HepG2 (cell line): ENCODE data around the gene ITGAE. TPM values are rescaled to one million over a fixed set of nuclear protein-coding genes. Genes with fewer than 3 reads are reported as not detected.
A peak's percentile ranks its signal among the peaks of the same experiment; 100 is the strongest.

ENCODE experiments used
- FOXP1 ChIP-seq, 2 experiments: fragments of 450-650 bp in 1 of 2; IDR thresholded peaks; 2 replicates each; pipeline ENCODE4 v1.6.1; 2017 to 2018; ENCODE audit warnings: antibody characterized with exemption in 1 of 2
- GATAD2A ChIP-seq: IDR thresholded peaks from 2 replicates; pipeline ENCODE4 v1.6.1; 2016
- IKZF1 ChIP-seq: fragments of 450-650 bp; IDR thresholded peaks from 2 replicates; pipeline ENCODE4 v1.7.1; 2016
- KAT7 ChIP-seq: IDR thresholded peaks from 2 replicates; pipeline ENCODE4 v1.6.1; 2018; ENCODE audit warnings: borderline replicate concordance, missing compliant biosample characterization
- KLF12 ChIP-seq: sonication (generic); formaldehyde crosslinking; IDR thresholded peaks from 2 replicates; pipeline ENCODE4 v1.4.0; 2020; ENCODE audit warnings: missing genetic modification reagents, borderline replicate concordance
- KLF16 ChIP-seq, 2 experiments: sonication (generic) in 1 of 2; formaldehyde crosslinking in 1 of 2; IDR thresholded peaks; 2 replicates each; pipeline versions ENCODE4 v1.6.1 to v1.8.0; 2016 to 2023; ENCODE audit warnings: missing genetic modification reagents in 2 of 2, missing compliant biosample characterization in 1 of 2
- MBNL3 ChIP-seq: fragments of 250-450 bp; sonication (Bioruptor Pico); conservative IDR thresholded peaks from 2 replicates; pipeline ENCODE4 v1.8.0; 2022; ENCODE audit warnings: mild to moderate bottlenecking, inconsistent platforms
- NCOA2 ChIP-seq: sonication (generic); formaldehyde crosslinking; IDR thresholded peaks from 2 replicates; pipeline ENCODE4 v1.8.0; 2022; ENCODE audit warnings: inconsistent platforms
- NR2C2 ChIP-seq: sonication (generic); formaldehyde crosslinking; IDR thresholded peaks from 2 replicates; pipeline ENCODE4 v1.4.0; 2020; ENCODE audit warnings: missing genetic modification reagents, mild to moderate bottlenecking, moderate library complexity, borderline replicate concordance
- PAX8 ChIP-seq: sonication (generic); formaldehyde crosslinking; IDR thresholded peaks from 2 replicates; pipeline ENCODE4 v1.8.0; 2022; ENCODE audit warnings: mild to moderate bottlenecking, missing genetic modification reagents, borderline replicate concordance
- POGZ ChIP-seq: sonication (generic); formaldehyde crosslinking; IDR thresholded peaks from 2 replicates; pipeline ENCODE4 v1.4.0; 2020; ENCODE audit warnings: mild to moderate bottlenecking, missing genetic modification reagents
- RFX3 ChIP-seq: IDR thresholded peaks from 2 replicates; pipeline ENCODE4 v1.6.1; 2016; ENCODE audit warnings: missing biosample characterization, missing genetic modification reagents
- RXRA ChIP-seq: sonication (generic); formaldehyde crosslinking; IDR thresholded peaks from 2 replicates; pipeline ENCODE4 v1.5.1; 2020; ENCODE audit warnings: missing genetic modification reagents
- SALL2 ChIP-seq: sonication (generic); formaldehyde crosslinking; IDR thresholded peaks from 2 replicates; pipeline ENCODE4 v1.8.1; 2023; ENCODE audit warnings: mild to moderate bottlenecking, missing genetic modification reagents, inconsistent platforms
- SOX13 ChIP-seq, 3 experiments: fragments of 450-650 bp in 1 of 3; sonication (generic) in 1 of 3; formaldehyde crosslinking in 1 of 3; IDR thresholded peaks in 2 of 3; conservative IDR thresholded peaks in 1 of 3; 2 replicates each; pipeline versions ENCODE4 v1.5.0 to v1.6.1; 2016 to 2020; ENCODE audit warnings: antibody characterized with exemption in 1 of 3, mild to moderate bottlenecking in 1 of 3, missing compliant biosample characterization in 1 of 3, missing genetic modification reagents in 1 of 3, moderate library complexity in 1 of 3
- UBTF ChIP-seq: sonication (generic); formaldehyde crosslinking; IDR thresholded peaks from 2 replicates; pipeline ENCODE4 v1.4.0; 2020; ENCODE audit warnings: mild to moderate bottlenecking, missing genetic modification reagents
- XRCC5 ChIP-seq: fragments of 200-400 bp; formaldehyde crosslinking; optimal IDR thresholded peaks from 2 replicates; pipeline ENCODE3; 2017; ENCODE audit warnings: mild to moderate bottlenecking, low read length
- ZNF281 ChIP-seq: sonication (generic); formaldehyde crosslinking; IDR thresholded peaks from 2 replicates; pipeline ENCODE4 v1.4.0; 2020; ENCODE audit warnings: missing genetic modification reagents, borderline replicate concordance
- ZNF317 ChIP-seq: sonication (generic); formaldehyde crosslinking; IDR thresholded peaks from 2 replicates; pipeline ENCODE4 v1.5.0; 2020; ENCODE audit warnings: mild to moderate bottlenecking, missing genetic modification reagents
- ZNF335 ChIP-seq: sonication (generic); formaldehyde crosslinking; IDR thresholded peaks from 2 replicates; pipeline ENCODE4 v1.4.0; 2020; ENCODE audit warnings: missing genetic modification reagents
- ZNF337 ChIP-seq: sonication (generic); formaldehyde crosslinking; IDR thresholded peaks from 2 replicates; pipeline ENCODE4 v1.5.1; 2020; ENCODE audit warnings: missing genetic modification reagents, low read depth, mild to moderate bottlenecking, borderline replicate concordance
- ZNF350 ChIP-seq: sonication (generic); formaldehyde crosslinking; IDR thresholded peaks from 2 replicates; pipeline ENCODE4 v1.4.0; 2020; ENCODE audit warnings: mild to moderate bottlenecking, low read depth, missing genetic modification reagents, borderline replicate concordance
- ZNF543 ChIP-seq: sonication (generic); formaldehyde crosslinking; IDR thresholded peaks from 2 replicates; pipeline ENCODE4 v1.4.0; 2020; ENCODE audit warnings: mild to moderate bottlenecking, missing genetic modification reagents
- ZNF788 ChIP-seq: sonication (generic); formaldehyde crosslinking; IDR thresholded peaks from 2 replicates; pipeline ENCODE4 v1.5.0; 2020; ENCODE audit warnings: mild to moderate bottlenecking, missing genetic modification reagents, borderline replicate concordance
- polyA plus RNA-seq, 8 experiments: library from polyadenylated mRNA; depleted of rRNA in 3 of 8; stranded (reverse) in 7 of 8; unstranded in 1 of 8; fragments of >200 nt; fragmentation: Illumina TruSeq in 4 of 8; extraction: Trizol in 4 of 8; gene quantifications; 2 replicates each; pipeline versions ENCODE4 v1.2.1 to v1.2.3, GENCODE V29; 2011 to 2016; ENCODE audit warnings: low read depth in 4 of 8, missing spikeins in 1 of 8, mixed read lengths in 1 of 8; ENCODE audit not compliant: insufficient read depth in 1 of 8
- total RNA-seq, 5 experiments: library from RNA; depleted of rRNA; stranded (reverse); fragments of >200 nt; fragmentation: Illumina TruSeq; extraction: Trizol; gene quantifications; 2 replicates each; pipeline ENCODE4 v1.2.3, GENCODE V29; 2016; ENCODE audit warnings: low read depth in 1 of 5

The ITGAE gene
- total and polyA plus RNA-seq, 2 of the 13 experiments (the other 11 are each of a cell fraction or from before 2014, with no cell fraction given): 42.3 to 49.0 TPM

DNA sequence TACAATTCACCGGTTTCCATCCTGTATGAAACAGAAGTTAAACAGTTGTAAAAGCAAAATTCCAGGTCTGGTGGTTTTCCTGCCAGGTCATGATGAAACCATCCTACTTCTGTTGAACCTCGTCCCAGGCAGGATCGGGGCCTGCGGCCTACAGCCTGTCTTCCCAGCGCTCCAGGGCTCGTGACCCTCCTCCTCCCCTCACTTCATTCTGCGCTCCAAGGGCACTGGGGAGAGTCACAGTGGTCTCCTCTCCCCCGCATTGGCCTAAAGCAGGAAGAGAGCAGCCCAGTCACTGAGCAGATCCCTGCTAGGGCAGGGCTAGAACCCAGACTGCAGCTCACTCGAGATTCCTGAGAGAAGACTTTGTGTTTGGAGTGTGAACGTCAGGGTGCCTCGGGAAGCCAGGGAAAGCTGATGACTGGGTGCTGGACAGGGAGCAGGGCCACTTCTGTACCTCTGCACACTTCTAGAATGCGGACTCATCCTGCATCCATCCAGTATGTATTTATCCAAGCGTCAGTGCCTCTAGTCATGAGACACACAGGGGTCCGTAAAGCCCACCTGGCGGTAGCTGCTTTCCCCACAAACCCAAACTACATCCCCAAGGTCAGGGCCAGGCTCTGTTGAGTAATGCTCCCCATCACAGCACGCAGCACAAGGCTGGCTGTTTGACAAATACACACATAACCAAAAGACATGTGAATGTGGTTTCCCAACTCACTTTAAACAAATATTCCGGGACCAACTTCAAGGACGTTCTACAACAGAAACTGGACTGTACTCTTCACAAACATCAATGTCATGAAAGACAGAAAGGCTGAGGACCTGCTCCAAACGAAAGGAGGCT, 1.7 kb upstream of the ITGAE start (continued):
- peak; percentile 79; the same call in 1 of the 2 replicates for TF ChIP-seq ZNF281 (CRISPR knock-in tag)
- peak; percentile 79; the same call in 1 of the 2 replicates for TF ChIP-seq SOX13 (IDR thresholded peaks at IDR 0.05)
- peak in 1 of 2 experiments; percentile 95; a peak in 2 of 4 replicates for TF ChIP-seq SOX13 (CRISPR knock-in tag; conservative IDR thresholded peaks at IDR 0.05 in 1 of 2, IDR thresholded peaks at IDR 0.05 in 1 of 2)
- TF ChIP-seq KAT7 (CRISPR knock-in tag): peak; percentile 72; the same call in 1 of the 2 replicates
- no peak for TF ChIP-seq FOXP1 (IDR thresholded peaks at IDR 0.05)
- peak; percentile 93 for TF ChIP-seq FOXP1 (CRISPR knock-in tag; IDR thresholded peaks at IDR 0.05)
- TF ChIP-seq XRCC5: peak; percentile 21
- 0 out of 2 replicates have a peak, but pooled peaks have one; percentile 61 for TF ChIP-seq ZNF788 (CRISPR knock-in tag)
- TF ChIP-seq NCOA2 (CRISPR knock-in tag): peak; percentile 99
- TF ChIP-seq MBNL3 (CRISPR knock-in tag): no peak
- TF ChIP-seq KLF12 (CRISPR knock-in tag): 0 out of 2 replicates have a peak, but pooled peaks have one; percentile 20
- no peak; the same call in 1 of the 2 replicates for TF ChIP-seq POGZ
- no peak for TF ChIP-seq ZNF317
- no peak for TF ChIP-seq IKZF1
- TF ChIP-seq GATAD2A: peak; percentile 98
- peak; percentile 76; the same call in 1 of the 2 replicates for TF ChIP-seq NR2C2 (CRISPR knock-in tag)
- TF ChIP-seq SALL2 (CRISPR knock-in tag): peak; percentile 73; the same call in 1 of the 2 replicates
- TF ChIP-seq KLF16 (CRISPR knock-in tag; IDR thresholded peaks at IDR 0.05): peak; percentile 75 to 97; a peak in 3 of 4 replicates
- TF ChIP-seq ZNF337 (CRISPR knock-in tag): peak; percentile 27; the same call in 1 of the 2 replicates
- TF ChIP-seq ZNF543: no peak
- peak; percentile 96 for TF ChIP-seq RXRA (CRISPR knock-in tag)
- no peak for TF ChIP-seq PAX8 (CRISPR knock-in tag)
- TF ChIP-seq UBTF (CRISPR knock-in tag): peak; percentile 75
- TF ChIP-seq RFX3 (CRISPR knock-in tag): no peak
- TF ChIP-seq ZNF335: peak; percentile 76
- peak; percentile 99 for TF ChIP-seq ZNF350 (CRISPR knock-in tag)
